SK-N-SH (cell line): ENCODE data around the gene RAPGEF1.

Experiments
- CHD2 ChIP-seq: fragments of 150-350 bp; IDR thresholded peaks from 2 replicates; pipeline ENCODE4 v1.6.1; 2018; ENCODE audit warnings: low read length; ENCODE audit not compliant: partially characterized antibody
- ELF1 ChIP-seq: IDR thresholded peaks from 2 replicates; pipeline ENCODE4 v1.4.0; 2012
- FOXM1 ChIP-seq: IDR thresholded peaks from 2 replicates; pipeline ENCODE4 v1.4.0; 2012; ENCODE audit warnings: low read depth, mild to moderate bottlenecking
- NFIC ChIP-seq: IDR thresholded peaks from 2 replicates; pipeline ENCODE4 v1.4.0; 2012; ENCODE audit warnings: borderline replicate concordance
- POLR2AphosphoS5 ChIP-seq: IDR thresholded peaks from 2 replicates; pipeline ENCODE4 v1.6.1; 2012; ENCODE audit warnings: low read depth, low read length
- RAD21 ChIP-seq: IDR thresholded peaks from 2 replicates; pipeline ENCODE4 v1.6.1; 2012; ENCODE audit warnings: mild to moderate bottlenecking, low read length
- RCOR1 ChIP-seq: fragments of 150-350 bp; IDR thresholded peaks from 2 replicates; pipeline ENCODE4 v1.6.1; 2017; ENCODE audit warnings: antibody characterized with exemption, low read length
- RFX5 ChIP-seq: IDR thresholded peaks from 2 replicates; pipeline ENCODE4 v1.6.1; 2012; ENCODE audit warnings: mild to moderate bottlenecking, improper control_type of control experiment, low read length
- USF1 ChIP-seq: IDR thresholded peaks from 2 replicates; pipeline ENCODE4 v1.4.0; 2012; ENCODE audit warnings: low read depth, borderline replicate concordance
- YY1 ChIP-seq: IDR thresholded peaks from 2 replicates; pipeline ENCODE4 v1.4.0; 2012; ENCODE audit warnings: low read depth, mild to moderate bottlenecking
- TF ChIP-seq, protein P1 (sequence below): fragments of 200-600 bp; sonication (generic); IDR thresholded peaks from 2 replicates; pipeline ENCODE4 v1.6.1; 2017; ENCODE audit warnings: antibody characterized with exemption, mild to moderate bottlenecking, moderate library complexity
- TF ChIP-seq, protein P2 (sequence below): IDR thresholded peaks from 2 replicates; pipeline ENCODE4 v1.6.1; 2012; ENCODE audit warnings: mild to moderate bottlenecking, low read depth, low read length, moderate library complexity
- TF ChIP-seq, protein P3 (sequence below): fragments of 150-350 bp; IDR thresholded peaks from 2 replicates; pipeline ENCODE4 v1.6.1; 2017; ENCODE audit warnings: antibody characterized with exemption, low read length, low read depth, borderline replicate concordance
- TF ChIP-seq, protein P4 (sequence below): fragments of 150-350 bp; IDR thresholded peaks from 2 replicates; pipeline ENCODE4 v1.6.1; 2016; ENCODE audit warnings: mild to moderate bottlenecking, low read depth, low read length

DNA sequence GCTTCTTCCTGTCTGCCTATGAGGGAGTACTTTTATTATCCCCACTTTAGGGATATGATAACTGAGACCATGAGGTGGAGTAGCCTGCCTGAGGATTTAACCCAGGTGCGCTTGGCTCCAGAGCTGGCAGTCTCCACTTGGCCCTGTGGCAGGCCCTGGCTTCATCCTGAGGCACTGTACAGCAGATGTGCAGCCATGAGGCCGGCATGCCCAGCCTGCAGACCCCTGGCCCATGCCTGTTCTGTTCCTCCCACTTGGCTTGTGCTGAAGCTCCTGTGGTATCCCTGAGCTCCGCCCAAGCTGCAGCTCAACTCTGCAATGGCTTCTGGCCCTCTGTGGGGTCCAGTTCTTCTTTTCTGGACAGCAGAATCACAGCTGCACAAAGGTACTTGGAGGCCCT is 31.8 kb upstream of the RAPGEF1 start:
- TF ChIP-seq, protein P1, sequence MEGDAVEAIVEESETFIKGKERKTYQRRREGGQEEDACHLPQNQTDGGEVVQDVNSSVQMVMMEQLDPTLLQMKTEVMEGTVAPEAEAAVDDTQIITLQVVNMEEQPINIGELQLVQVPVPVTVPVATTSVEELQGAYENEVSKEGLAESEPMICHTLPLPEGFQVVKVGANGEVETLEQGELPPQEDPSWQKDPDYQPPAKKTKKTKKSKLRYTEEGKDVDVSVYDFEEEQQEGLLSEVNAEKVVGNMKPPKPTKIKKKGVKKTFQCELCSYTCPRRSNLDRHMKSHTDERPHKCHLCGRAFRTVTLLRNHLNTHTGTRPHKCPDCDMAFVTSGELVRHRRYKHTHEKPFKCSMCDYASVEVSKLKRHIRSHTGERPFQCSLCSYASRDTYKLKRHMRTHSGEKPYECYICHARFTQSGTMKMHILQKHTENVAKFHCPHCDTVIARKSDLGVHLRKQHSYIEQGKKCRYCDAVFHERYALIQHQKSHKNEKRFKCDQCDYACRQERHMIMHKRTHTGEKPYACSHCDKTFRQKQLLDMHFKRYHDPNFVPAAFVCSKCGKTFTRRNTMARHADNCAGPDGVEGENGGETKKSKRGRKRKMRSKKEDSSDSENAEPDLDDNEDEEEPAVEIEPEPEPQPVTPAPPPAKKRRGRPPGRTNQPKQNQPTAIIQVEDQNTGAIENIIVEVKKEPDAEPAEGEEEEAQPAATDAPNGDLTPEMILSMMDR = no peak
- TF ChIP-seq RFX5 (no peak), YY1 (no peak), USF1 (no peak), NFIC (no peak), RCOR1 (no peak), CHD2 (no peak), RAD21 (no peak), POLR2AphosphoS5 (no peak), ELF1 (no peak), FOXM1 (no peak)
- TF ChIP-seq, protein P2, sequence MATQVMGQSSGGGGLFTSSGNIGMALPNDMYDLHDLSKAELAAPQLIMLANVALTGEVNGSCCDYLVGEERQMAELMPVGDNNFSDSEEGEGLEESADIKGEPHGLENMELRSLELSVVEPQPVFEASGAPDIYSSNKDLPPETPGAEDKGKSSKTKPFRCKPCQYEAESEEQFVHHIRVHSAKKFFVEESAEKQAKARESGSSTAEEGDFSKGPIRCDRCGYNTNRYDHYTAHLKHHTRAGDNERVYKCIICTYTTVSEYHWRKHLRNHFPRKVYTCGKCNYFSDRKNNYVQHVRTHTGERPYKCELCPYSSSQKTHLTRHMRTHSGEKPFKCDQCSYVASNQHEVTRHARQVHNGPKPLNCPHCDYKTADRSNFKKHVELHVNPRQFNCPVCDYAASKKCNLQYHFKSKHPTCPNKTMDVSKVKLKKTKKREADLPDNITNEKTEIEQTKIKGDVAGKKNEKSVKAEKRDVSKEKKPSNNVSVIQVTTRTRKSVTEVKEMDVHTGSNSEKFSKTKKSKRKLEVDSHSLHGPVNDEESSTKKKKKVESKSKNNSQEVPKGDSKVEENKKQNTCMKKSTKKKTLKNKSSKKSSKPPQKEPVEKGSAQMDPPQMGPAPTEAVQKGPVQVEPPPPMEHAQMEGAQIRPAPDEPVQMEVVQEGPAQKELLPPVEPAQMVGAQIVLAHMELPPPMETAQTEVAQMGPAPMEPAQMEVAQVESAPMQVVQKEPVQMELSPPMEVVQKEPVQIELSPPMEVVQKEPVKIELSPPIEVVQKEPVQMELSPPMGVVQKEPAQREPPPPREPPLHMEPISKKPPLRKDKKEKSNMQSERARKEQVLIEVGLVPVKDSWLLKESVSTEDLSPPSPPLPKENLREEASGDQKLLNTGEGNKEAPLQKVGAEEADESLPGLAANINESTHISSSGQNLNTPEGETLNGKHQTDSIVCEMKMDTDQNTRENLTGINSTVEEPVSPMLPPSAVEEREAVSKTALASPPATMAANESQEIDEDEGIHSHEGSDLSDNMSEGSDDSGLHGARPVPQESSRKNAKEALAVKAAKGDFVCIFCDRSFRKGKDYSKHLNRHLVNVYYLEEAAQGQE = no peak
- TF ChIP-seq, protein P3, sequence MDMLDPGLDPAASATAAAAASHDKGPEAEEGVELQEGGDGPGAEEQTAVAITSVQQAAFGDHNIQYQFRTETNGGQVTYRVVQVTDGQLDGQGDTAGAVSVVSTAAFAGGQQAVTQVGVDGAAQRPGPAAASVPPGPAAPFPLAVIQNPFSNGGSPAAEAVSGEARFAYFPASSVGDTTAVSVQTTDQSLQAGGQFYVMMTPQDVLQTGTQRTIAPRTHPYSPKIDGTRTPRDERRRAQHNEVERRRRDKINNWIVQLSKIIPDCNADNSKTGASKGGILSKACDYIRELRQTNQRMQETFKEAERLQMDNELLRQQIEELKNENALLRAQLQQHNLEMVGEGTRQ = no peak
- TF ChIP-seq, protein P4, sequence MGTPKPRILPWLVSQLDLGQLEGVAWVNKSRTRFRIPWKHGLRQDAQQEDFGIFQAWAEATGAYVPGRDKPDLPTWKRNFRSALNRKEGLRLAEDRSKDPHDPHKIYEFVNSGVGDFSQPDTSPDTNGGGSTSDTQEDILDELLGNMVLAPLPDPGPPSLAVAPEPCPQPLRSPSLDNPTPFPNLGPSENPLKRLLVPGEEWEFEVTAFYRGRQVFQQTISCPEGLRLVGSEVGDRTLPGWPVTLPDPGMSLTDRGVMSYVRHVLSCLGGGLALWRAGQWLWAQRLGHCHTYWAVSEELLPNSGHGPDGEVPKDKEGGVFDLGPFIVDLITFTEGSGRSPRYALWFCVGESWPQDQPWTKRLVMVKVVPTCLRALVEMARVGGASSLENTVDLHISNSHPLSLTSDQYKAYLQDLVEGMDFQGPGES = no peak
